H1 (cell line): ENCODE measurements around the gene ENPEP. TPM values are rescaled to one million over a fixed set of nuclear protein-coding genes. Genes with fewer than 3 reads are reported as not detected.

ENCODE experiments used
- ATF3 ChIP-seq: IDR thresholded peaks from 2 replicates; pipeline ENCODE4 v1.6.1; 2011; ENCODE audit warnings: low read depth, mild to moderate bottlenecking, low read length; ENCODE audit not compliant: insufficient read depth
- CHD2 ChIP-seq: IDR thresholded peaks from 2 replicates; pipeline ENCODE4 v1.6.1; 2012; ENCODE audit warnings: low read length, improper control_type of control experiment
- CTBP2 ChIP-seq: IDR thresholded peaks from 2 replicates; pipeline ENCODE4 v1.7.0; 2011; ENCODE audit warnings: borderline replicate concordance, mild to moderate bottlenecking, moderate library complexity, mixed read lengths, low read length; ENCODE audit not compliant: insufficient read depth, insufficient read length
- EGR1 ChIP-seq: IDR thresholded peaks from 2 replicates; pipeline ENCODE4 v1.6.1; 2011; ENCODE audit warnings: low read depth, low read length, borderline replicate concordance
- EP300 ChIP-seq, 2 experiments: IDR thresholded peaks; 1 replicate in 1 of 2; 2 replicates in 1 of 2; pipeline ENCODE4 v1.6.1; 2011 to 2012; ENCODE audit warnings: low read depth in 2 of 2, low read length in 2 of 2, mild to moderate bottlenecking in 2 of 2, borderline replicate concordance in 1 of 2, inconsistent platforms in 1 of 2, moderate library complexity in 1 of 2
- HDAC2 ChIP-seq, 2 experiments: fragments of 300-600 bp in 1 of 2; sonication (generic) in 1 of 2; IDR thresholded peaks; 2 replicates each; pipeline ENCODE4 v1.6.1; 2011 to 2012; ENCODE audit warnings: low read depth in 2 of 2, low read length in 2 of 2, mild to moderate bottlenecking in 2 of 2, moderate library complexity in 2 of 2, borderline replicate concordance in 1 of 2, inconsistent platforms in 1 of 2
- POU5F1 ChIP-seq: IDR thresholded peaks from 2 replicates; pipeline ENCODE4 v1.6.1; 2011; ENCODE audit warnings: low read depth, mild to moderate bottlenecking, low read length, moderate library complexity
- SAP30 ChIP-seq: fragments of 300-600 bp; sonication (generic); IDR thresholded peaks from 2 replicates; pipeline ENCODE4 v1.7.1; 2012; ENCODE audit warnings: low read length, moderate library complexity, mild to moderate bottlenecking, inconsistent platforms; ENCODE audit not compliant: insufficient read depth, insufficient replicate concordance
- SIRT6 ChIP-seq: IDR thresholded peaks from one replicate; pipeline ENCODE4 v1.7.1; 2012; ENCODE audit warnings: low read length, inconsistent platforms
- SP4 ChIP-seq: IDR thresholded peaks from 2 replicates; pipeline ENCODE4 v1.6.1; 2012; ENCODE audit warnings: low read length, inconsistent platforms
- polyA plus RNA-seq, 7 experiments: library from polyadenylated mRNA; depleted of rRNA in 3 of 7; stranded (reverse) in 5 of 7; unstranded in 2 of 7; fragments of >200 nt in 5 of 7; fragments of 200-250 nt in 2 of 7; gene quantifications; 1 replicate in 5 of 7; 2 replicates in 1 of 7; 4 replicates in 1 of 7; pipeline versions ENCODE4 v1.2.1 to v1.2.3, GENCODE V29; 2011 to 2013; ENCODE audit warnings: missing spikeins in 2 of 7, mixed read lengths in 2 of 7
- total RNA-seq: library from RNA; stranded (reverse); fragmentation: NEBNext Ultra II Directional; extraction: Animal tissue kit (Norgen Biotek cat#: 25700); gene quantifications from 2 replicates; pipeline ENCODE4 v1.2.1, GENCODE V29; 2021
- TF ChIP-seq, protein P1 (sequence below): fragments of 300-600 bp; sonication (generic); IDR thresholded peaks from 2 replicates; pipeline ENCODE4 v1.7.1; 2012; ENCODE audit warnings: low read length, moderate library complexity, mild to moderate bottlenecking, inconsistent platforms; ENCODE audit not compliant: insufficient replicate concordance

The ENPEP gene
- total and polyA plus RNA-seq, 2 of the 8 experiments (the other 6 are each of a cell fraction or from before 2014, with no cell fraction given), result 0.09 to 0.61 TPM

- TF ChIP-seq, protein P1, sequence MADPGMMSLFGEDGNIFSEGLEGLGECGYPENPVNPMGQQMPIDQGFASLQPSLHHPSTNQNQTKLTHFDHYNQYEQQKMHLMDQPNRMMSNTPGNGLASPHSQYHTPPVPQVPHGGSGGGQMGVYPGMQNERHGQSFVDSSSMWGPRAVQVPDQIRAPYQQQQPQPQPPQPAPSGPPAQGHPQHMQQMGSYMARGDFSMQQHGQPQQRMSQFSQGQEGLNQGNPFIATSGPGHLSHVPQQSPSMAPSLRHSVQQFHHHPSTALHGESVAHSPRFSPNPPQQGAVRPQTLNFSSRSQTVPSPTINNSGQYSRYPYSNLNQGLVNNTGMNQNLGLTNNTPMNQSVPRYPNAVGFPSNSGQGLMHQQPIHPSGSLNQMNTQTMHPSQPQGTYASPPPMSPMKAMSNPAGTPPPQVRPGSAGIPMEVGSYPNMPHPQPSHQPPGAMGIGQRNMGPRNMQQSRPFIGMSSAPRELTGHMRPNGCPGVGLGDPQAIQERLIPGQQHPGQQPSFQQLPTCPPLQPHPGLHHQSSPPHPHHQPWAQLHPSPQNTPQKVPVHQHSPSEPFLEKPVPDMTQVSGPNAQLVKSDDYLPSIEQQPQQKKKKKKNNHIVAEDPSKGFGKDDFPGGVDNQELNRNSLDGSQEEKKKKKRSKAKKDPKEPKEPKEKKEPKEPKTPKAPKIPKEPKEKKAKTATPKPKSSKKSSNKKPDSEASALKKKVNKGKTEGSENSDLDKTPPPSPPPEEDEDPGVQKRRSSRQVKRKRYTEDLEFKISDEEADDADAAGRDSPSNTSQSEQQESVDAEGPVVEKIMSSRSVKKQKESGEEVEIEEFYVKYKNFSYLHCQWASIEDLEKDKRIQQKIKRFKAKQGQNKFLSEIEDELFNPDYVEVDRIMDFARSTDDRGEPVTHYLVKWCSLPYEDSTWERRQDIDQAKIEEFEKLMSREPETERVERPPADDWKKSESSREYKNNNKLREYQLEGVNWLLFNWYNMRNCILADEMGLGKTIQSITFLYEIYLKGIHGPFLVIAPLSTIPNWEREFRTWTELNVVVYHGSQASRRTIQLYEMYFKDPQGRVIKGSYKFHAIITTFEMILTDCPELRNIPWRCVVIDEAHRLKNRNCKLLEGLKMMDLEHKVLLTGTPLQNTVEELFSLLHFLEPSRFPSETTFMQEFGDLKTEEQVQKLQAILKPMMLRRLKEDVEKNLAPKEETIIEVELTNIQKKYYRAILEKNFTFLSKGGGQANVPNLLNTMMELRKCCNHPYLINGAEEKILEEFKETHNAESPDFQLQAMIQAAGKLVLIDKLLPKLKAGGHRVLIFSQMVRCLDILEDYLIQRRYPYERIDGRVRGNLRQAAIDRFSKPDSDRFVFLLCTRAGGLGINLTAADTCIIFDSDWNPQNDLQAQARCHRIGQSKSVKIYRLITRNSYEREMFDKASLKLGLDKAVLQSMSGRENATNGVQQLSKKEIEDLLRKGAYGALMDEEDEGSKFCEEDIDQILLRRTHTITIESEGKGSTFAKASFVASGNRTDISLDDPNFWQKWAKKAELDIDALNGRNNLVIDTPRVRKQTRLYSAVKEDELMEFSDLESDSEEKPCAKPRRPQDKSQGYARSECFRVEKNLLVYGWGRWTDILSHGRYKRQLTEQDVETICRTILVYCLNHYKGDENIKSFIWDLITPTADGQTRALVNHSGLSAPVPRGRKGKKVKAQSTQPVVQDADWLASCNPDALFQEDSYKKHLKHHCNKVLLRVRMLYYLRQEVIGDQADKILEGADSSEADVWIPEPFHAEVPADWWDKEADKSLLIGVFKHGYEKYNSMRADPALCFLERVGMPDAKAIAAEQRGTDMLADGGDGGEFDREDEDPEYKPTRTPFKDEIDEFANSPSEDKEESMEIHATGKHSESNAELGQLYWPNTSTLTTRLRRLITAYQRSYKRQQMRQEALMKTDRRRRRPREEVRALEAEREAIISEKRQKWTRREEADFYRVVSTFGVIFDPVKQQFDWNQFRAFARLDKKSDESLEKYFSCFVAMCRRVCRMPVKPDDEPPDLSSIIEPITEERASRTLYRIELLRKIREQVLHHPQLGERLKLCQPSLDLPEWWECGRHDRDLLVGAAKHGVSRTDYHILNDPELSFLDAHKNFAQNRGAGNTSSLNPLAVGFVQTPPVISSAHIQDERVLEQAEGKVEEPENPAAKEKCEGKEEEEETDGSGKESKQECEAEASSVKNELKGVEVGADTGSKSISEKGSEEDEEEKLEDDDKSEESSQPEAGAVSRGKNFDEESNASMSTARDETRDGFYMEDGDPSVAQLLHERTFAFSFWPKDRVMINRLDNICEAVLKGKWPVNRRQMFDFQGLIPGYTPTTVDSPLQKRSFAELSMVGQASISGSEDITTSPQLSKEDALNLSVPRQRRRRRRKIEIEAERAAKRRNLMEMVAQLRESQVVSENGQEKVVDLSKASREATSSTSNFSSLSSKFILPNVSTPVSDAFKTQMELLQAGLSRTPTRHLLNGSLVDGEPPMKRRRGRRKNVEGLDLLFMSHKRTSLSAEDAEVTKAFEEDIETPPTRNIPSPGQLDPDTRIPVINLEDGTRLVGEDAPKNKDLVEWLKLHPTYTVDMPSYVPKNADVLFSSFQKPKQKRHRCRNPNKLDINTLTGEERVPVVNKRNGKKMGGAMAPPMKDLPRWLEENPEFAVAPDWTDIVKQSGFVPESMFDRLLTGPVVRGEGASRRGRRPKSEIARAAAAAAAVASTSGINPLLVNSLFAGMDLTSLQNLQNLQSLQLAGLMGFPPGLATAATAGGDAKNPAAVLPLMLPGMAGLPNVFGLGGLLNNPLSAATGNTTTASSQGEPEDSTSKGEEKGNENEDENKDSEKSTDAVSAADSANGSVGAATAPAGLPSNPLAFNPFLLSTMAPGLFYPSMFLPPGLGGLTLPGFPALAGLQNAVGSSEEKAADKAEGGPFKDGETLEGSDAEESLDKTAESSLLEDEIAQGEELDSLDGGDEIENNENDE, result no peak
- TF ChIP-seq CTBP2 (no peak), ATF3 (no peak), POU5F1 (no peak), CHD2 (no peak), EGR1 (no peak), HDAC2 (IDR thresholded peaks at IDR 0.05; ENCODE audit: borderline replicate concordance in 1 of 2, low read depth in 2 of 2, low read length in 2 of 2) (no peak), SIRT6 (no peak), SP4 (no peak), EP300 (IDR thresholded peaks at IDR 0.05; ENCODE audit: borderline replicate concordance in 1 of 2, low read depth in 2 of 2, low read length in 2 of 2) (no peak), SAP30 (no peak)
These were observed 44.9 kb downstream of the ENPEP start (continued) for GRCh38 chr4:110520886-110521285.
